Epithelial cell of esophagus (primary cell): ENCODE data around the gene DENND5A.

ENCODE experiments used
- DNase-seq: peaks from one replicate; pipeline ENCODE4 v3.0.0; 2010; ENCODE audit warnings: low read depth
- H3K4me3 ChIP-seq: 2 replicates; pipeline ENCODE4 v1.5.1; 2011; ENCODE audit warnings: mild to moderate bottlenecking, low read length, control low read depth
- CTCF ChIP-seq: IDR thresholded peaks from 2 replicates; pipeline ENCODE4 v1.5.1; 2011; ENCODE audit warnings: low read depth, mild to moderate bottlenecking, low read length, control low read depth, inconsistent platforms; ENCODE audit not compliant: insufficient read depth; ENCODE audit errors: missing control alignments

The DENND5A gene

DNA sequence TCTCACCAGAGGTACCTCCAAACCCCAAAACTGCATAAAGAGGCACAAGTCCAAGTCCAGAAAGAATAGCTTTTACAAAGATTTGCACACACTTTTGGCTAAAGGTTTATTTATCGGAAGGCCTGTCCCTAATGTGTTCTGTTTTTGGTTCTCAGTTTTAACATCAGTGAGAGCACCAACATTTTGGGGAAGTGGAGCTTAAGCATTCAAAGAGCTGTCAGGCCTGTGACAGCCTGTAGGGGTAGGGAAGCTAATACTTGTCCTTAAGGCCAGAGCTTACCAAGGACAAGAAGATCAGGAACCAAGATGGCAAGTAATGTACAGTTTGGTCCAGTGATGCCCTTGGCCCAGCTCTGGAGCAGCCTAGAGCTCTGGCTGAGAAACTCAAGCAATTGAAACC, 134.9 kb downstream of the DENND5A start:
- DNase-seq, result no peak
- TF ChIP-seq CTCF, result no peak
- H3K4me3 ChIP-seq, result no peak overlapping the region

DNA sequence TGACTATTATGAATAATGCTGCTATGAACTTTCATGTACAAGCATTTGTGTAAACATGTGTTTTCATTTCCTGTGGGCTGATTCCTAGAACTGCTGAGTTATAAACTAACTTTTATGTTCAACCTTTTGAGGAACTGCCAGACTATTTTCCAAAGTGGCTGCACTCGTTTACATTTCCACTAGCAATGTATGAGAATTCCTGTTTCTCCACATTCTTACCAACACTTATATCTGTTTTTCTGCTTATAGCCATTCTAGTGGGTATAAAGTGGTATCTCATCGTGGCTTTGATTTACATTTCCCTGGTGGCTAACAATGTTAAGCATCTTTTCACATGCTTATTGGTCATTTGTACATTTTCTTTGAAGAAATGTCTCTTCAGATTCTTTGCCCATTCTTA, 138.5 kb downstream of the DENND5A start:
- no peak for DNase-seq
- no peak for TF ChIP-seq CTCF

GRCh38 chr11:9125185-9125886, 139.8 kb downstream of the DENND5A start:
- no peak for DNase-seq
- H3K4me3 ChIP-seq, result no peak overlapping the region

More for the DNA sequence above, 138.5 kb downstream of the DENND5A start:
- H3K4me3 ChIP-seq, result no peak overlapping the region

GRCh38 chr11:9123595-9124304, 141.4 kb downstream of the DENND5A start:
- no peak for TF ChIP-seq CTCF
- no peak overlapping the region for H3K4me3 ChIP-seq
- no peak for DNase-seq

More at GRCh38 chr11:9125185-9125886, 139.8 kb downstream of the DENND5A start:
- no peak for TF ChIP-seq CTCF

- TF ChIP-seq CTCF, result no peak
- DNase-seq, result no peak
- no peak overlapping the region for H3K4me3 ChIP-seq
Observed at GRCh38 chr11:9121469-9121796, 143.7 kb downstream of the DENND5A start.

DNA sequence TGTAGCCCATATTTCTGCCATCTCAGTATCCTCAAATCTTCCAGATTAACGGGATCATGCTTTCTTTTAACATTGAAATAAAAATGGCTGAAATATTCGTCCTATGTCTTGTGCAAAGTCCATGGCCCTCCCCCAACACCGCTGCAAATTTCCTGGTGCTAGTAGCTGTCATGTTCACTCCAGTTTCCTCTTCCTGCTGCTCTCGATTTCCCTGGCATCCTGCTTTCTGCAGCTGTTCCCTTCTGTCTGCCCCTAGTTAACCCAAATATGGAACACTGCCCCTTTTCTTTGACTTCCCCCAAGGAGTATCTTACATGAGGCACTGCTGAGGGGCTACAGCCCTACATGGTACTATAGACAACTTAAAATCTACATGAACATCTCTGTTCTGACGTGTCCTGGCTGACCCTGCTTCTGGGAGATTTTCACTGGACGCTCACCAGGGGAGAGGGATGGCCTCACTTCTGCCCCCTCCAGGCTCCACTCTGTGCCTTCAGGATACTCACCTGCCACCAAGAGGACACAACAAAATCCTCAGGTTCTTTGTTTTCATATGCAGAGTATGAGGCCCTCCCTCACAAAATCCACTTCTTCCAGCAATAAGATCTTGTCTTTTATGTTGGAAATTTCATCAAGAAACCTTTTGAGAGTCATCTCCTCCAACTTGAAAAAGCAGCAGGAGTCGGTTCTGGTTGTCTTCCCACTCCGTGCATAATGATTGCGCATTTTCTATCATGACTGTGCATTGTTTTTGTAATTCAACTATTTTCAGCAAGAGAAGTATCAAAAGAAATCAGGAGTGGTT, 144.3 kb downstream of the DENND5A start:
- TF ChIP-seq CTCF, result peak; percentile 20
- H3K4me3 ChIP-seq, result no peak overlapping the region
- DNase-seq, result no peak
